ENCODE measurements around the gene CD300LG.

DNA sequence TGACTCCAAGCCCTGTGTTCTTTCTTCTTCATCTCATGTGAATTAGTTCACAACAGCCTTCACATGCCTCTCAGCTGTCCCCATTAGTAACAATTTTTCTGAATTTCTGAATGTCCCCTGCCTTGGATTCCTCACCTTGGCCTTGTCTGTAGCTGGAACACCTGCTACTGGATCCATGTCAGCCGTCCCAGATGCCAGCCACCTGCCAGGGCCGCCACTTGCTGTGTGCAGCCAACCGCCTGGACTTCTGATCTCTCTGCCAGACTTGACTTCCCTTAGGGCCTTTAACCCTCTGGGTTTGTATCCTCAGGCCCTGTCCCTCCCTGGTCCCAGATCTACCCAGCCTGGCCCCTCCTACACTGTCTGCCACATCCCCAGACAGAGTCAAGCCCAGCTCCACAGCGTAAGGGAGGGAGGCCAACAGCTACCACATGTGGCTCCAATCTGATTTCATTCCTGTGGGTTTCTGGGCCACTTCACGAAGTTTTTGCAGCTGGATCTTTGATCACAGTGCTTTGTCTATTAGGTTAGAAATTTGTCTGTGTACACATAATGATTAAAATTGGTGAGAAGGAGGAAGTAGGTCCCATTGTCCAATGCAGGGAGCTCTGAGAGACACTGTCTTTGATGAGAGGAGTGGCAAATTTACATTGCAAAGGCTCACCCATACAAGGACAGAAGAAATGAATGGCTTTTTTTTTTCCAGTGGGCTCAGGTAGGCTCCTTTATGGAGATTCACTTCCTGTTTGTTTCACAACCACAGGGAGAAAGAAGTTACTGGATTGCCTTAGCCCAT lies 45.1 kb downstream of the CD300LG start:
- TF ChIP-seq, protein P1, sequence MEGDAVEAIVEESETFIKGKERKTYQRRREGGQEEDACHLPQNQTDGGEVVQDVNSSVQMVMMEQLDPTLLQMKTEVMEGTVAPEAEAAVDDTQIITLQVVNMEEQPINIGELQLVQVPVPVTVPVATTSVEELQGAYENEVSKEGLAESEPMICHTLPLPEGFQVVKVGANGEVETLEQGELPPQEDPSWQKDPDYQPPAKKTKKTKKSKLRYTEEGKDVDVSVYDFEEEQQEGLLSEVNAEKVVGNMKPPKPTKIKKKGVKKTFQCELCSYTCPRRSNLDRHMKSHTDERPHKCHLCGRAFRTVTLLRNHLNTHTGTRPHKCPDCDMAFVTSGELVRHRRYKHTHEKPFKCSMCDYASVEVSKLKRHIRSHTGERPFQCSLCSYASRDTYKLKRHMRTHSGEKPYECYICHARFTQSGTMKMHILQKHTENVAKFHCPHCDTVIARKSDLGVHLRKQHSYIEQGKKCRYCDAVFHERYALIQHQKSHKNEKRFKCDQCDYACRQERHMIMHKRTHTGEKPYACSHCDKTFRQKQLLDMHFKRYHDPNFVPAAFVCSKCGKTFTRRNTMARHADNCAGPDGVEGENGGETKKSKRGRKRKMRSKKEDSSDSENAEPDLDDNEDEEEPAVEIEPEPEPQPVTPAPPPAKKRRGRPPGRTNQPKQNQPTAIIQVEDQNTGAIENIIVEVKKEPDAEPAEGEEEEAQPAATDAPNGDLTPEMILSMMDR (IDR thresholded peaks at IDR 0.05): no peak
- no peak for TF ChIP-seq POLR2A (IDR thresholded peaks at IDR 0.05)
- TF ChIP-seq EP300 (IDR thresholded peaks at IDR 0.05): no peak
